GM19043 (cell line): Measurements from ENCODE around the gene LMF1.
"Not testable (repeated sequence)": the region's sequence is repeated elsewhere in the genome, so short reads cannot be mapped to it uniquely, and the experiment has no call there.

Source experiments
- ATAC-seq: cut with Tn5 transposase; IDR thresholded peaks from one replicate; pipeline ENCODE4 v1.9.1; 2021; ENCODE audit warnings: low read depth; ENCODE audit not compliant: unreplicated experiment

LMF1 gene

DNA sequence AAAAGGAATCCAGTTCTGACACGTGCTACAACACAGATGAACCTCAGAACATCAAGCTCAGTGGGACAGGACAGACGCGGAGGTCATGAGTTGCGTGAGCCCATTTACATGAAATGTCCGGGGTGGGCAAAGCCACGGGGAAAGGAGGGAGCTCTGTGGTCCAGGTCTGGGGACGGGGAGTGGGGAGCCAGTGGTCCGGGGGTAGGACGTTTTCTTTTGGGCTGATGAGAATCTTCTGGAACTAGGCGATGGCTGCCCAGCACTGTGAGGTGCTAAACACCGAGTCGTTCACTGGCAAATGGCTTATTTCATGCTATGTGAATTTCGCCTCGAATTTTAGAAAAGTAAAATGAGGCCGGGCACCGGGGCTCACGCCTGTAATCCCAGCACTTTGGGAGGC lies 2.6 kb upstream of the LMF1 start:
- no peak for ATAC-seq

DNA sequence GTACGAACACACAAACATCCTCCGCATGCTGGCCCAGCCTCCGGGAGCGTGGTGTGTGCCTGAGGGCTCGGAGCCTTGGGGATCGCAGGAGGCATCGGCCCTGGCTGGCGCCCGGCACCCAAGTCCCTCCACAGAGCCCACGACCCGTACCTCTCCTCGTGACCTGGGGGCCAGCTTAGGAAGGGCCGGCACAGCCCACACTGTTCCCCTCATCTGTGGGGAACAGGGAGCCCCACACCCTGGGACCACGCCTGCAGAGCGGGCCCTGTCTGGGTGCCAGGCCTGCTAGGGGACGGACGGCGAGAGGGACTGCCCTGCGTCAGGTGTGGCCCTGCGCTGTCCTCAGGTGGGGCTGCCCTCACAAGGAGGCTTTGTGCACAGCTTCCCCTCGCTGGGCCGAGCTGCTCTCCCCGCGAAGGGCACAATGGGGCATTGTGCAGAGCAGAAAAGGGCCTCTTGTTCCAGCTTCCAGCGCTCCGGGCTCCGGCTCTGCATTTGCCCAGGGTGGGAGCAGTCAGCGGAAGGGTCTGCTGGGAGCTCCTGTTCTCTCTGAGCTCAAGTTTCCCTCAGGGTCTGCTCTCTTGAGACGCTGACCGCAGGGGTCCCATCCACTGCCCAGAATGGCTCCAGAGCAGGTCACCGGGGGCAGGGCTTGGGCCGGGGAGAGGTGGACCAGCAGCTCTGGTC lies 1.7 kb upstream of the LMF1 start:
- ATAC-seq: no peak

DNA sequence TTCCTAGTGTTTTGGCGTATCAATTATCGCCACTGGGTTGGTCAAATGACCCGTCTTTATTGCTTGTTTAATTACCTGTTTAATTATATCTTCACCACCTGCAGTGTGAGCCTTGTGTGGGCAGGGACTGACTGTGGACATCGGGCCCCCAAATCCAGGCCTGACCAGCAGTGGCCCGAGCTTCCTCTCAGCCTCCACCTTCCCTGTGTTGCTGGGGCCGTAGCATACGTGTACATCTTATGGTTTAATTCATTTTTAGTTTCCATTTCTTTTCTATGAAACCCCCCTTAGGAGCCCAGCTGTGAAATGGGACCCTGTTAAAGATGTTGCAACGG lies 1.2 kb upstream of the LMF1 start:
- ATAC-seq: no peak

DNA sequence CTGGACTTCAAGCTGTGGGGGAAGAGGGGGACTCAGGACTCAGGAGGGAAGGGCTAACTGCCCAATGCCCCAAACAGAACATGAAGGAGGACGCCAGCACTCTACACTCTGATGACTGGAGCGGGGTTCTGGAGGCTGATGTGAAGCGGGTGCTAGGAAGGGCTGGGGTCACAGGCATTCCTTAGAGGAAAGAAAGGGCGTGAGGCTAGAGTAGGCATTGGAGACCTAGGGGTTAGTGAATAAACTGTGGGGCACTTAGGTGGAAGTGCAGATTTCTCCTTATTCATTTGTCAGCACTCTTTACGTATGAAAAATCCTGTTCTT lies 760 bp upstream of the LMF1 start:
- no peak for ATAC-seq

DNA sequence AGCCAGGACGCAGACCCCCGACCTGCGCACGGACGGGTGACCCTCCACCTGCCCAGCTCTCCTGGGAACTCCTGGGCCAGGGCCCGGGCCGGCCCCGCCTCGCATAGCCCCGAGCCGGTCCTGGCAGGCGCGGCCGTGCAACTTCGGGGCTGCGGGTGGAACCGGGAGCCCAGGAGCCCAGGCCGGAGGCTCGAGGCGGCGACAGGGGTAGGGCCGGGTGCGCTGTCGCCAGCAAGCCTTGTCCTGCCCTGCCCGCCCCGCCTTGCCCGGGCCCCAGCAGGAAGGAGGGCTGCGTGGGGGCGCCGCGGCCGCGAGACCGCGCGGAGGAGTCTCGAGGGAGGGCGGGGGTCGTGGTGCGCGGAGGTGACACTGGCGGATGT lies 408 bp downstream of the LMF1 start:
- no peak for ATAC-seq

DNA sequence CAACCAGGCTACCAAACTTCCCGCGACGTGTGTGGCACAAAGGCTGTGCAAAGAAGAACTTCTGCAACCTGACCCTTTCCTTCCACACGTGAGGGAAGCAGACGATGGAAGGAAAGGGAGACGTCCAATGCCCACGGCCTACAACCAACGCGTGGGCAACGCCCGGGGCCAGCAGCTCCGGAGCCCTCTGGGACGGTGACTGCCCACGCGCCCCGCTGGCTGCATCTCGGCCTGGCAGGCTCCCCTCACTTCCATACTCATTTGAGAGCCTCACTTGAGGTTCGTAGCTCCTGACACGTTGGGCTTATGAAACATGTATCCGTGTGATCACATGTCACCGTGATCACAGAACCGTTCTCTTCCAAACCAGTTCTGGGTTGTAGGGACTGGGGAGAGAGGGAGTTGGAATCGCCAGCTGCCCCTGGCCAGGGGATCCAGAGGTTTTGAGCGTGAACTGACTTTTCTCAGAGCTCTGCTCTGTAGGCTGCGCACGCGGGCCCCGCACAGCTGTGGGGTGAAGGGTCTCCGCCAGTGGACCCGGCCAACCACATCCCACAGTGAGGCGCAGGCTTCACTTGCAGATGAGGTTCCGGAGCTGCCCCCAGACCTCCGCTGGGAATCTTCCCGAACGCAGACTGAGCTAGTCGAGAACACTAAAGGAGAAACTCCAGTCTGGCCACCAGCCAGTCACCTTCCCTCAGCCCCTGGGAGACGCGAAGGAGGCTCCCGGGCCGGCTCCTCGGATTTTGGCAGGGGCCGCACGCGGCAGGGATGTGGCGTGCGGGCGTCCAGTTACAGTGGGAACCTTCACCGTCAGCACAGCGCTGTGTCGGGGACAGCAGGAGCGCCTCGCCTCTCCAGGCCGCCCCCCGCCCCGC lies 1.0 kb downstream of the LMF1 start:
- peak; percentile 10 for ATAC-seq

DNA sequence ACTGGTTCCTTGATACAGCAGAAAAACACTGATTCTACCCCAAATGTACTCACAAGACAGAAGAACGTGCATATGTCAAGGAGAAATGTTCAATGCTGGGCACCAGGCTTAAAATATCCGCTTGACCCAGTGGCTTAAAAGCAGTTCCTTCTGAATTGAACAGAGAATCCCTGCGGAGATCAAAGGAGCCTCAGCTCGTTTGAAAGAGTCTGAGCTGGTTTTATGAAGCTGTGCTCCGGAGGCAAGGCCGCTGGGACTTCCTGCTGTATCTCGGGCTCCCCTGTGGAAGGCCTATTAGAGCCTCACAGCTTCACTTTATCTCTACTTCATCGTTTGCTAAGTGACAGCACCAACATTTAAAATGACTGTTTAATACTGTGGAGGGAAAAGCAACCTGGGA lies 2.2 kb downstream of the LMF1 start:
- ATAC-seq: no peak

DNA sequence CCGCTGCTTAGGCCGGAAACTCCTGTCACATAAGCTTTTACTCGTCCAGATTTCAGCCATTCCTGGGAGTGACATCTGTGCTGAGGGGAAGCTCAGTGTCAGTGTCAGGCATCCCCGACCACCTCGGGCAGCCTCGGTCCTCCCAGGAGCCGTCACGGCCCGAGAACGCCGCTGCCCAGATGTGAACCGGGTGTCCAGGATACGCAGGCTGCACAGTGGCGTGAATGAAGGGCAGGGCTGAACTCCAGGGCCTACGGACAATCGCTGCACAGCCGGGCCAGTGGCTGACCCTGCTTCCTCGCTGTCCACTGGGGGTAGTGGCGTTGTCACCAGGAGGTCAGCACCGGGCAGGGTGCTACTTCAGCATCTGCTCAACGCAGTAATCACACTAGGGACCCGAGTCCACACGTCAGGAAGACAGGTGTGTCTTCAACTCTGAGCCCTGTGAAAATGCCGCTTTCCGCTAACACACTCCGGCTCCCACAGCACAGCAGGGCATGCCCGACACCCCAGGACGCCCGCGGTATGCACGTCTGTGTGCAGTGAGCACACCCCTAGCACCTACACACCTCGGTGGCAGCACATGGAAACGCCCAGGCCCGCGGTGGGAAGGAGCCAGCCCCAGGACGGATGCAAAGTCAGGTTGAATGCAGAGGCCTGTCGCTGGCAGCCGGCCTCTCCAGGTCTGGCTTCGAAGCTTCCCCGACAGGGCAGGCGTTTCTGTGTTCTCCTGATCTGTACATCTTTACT lies 3.1 kb downstream of the LMF1 start:
- no peak for ATAC-seq

DNA sequence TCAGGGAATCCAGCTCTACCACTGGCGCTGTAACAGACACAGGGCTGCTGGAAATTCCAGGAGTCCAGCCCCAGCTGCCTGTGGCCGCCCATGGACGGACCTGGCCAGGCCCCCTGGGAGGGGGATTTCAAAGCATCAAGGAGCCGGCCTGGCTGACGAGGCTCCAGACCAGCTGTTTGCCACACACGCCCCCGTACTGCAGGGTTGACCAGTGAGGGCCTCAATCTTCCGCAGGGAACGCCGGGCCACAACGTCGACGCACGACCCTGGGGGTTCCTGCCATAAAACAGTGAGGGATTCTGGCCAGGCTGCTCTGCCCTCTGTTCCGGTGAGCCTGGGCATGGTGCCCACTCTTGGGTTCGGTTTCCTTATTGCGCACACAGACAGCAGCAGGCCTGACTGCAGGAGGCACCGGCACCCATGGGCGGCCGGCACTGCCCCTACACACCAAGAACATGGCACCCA lies 3.7 kb downstream of the LMF1 start:
- no peak for ATAC-seq

DNA sequence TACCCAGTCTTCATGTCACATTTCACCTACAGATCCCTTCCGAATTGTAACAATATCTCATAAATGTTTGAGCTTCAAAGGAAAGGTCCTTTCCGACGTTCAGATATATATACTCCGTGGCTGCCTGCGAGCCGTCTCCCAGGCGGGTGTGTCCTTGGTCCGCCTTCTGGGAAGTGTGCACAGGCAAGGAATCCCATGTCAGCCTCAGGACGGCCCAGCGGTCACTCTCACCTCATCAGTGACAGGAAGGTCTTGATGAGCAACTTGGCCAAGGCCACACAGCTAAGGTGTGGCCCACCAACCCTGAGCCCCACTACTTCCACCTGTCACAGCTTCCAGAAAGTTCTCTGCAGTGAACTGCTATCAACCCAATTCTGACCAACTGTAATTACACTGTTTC lies 4.3 kb downstream of the LMF1 start:
- no peak for ATAC-seq

DNA sequence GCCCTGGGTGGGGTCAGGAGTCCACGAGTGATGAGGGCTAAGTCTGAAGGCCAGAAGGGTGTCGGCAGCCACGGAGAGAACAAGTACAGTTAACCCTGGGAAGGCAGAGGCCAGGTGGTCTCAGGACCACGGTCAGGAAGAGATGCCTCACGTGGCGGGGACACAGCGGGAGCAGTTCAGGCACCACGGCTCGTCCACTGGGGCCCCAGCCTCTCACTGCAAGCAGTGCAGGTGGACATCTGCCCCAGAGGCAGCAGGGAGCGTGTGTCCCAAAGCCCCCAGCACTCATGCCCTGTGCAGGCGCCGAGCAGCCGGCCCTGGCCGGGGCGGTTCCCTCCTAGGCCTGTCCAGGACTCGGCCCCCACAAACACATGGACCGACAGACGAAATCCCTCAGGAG lies 4.7 kb downstream of the LMF1 start:
- no peak for ATAC-seq

DNA sequence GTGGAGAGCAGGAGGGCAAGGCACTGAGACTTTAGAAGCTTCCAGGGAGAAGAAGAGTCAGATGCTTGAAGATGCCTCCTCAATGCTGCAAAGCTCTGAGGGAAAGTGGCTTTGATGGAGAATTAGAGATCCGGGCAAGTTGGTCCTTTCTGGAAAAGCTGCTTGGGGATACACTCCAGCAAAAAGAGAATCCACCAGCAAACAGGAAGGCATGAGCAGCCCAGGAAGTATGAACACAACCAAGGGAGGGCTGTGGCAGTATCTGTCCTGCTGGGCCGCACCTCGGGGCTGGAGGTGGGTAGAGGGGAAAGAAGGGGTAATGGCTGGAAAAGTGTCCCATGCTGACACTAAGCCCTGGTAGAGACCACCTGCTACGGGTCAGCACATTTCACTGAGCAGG lies 5.3 kb downstream of the LMF1 start:
- ATAC-seq: no peak

DNA sequence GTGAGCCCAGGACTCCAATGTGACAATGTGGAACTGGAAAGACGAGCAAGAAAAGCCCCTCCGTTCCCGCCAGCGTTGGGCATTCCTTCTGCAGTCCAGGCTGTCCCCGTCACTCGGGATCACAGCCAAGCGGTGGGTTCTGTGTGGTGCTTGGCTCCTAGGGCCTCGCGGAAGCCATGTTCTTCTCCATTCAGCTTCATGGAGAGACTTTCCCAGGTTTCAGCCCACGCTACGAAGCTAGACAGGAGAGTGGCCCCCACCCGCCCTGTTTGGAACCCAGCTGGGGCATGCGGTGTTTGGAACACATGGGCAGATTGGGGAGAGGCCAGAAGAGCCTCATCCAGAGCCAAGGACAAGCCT lies 5.8 kb downstream of the LMF1 start:
- ATAC-seq: no peak

DNA sequence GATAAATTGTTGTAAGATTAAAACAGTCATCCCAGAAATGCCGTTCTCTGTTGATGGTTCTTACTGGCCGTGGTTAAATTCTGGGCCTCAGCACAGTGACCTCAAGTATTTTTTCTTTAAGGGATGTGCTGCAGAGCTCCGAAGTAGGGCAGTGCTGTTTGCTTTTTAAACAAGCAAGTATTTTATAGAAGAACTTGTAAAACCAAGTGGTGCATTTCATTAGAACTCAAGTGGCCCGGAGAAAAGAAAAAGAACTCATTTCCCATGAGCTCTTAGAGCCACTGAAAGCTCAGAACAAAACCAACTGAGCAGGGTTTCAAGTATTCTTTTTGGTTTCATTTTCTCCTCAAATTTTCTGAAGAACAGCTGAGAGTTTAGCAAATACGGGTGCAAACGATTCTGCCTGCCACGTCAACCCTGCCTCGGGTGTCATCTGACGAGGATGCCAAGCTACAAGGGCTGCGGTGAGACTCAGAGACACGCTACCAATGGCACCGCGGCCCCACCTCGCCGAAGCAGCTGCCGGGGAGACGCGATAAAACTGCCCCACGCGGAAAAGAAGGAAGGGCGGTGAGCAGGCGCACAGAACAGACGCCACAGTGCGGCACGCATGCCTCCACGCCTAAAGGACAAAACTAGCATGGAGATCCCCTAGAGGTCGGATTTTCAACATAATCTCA lies 6.3 kb downstream of the LMF1 start:
- ATAC-seq: no peak

DNA sequence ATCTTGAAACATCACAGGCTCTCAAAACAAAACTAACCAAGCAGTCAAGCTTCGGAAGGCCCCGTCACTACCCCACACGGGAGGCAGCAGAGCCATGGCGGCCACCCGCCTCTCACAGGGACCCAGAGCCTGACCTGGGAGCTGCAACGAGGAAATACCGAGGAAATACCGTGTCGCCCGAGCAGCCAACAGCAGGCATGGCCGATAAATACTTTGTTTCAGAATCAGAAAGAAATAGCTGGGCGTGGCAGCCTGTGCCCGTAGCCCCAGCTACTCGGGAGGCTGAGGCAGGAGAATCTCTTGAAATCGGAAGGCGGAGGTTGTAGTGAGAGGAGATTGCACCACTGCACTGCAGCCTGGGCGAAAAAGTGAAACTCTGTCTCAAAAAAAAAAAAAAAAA lies 6.9 kb downstream of the LMF1 start:
- ATAC-seq: no peak

DNA sequence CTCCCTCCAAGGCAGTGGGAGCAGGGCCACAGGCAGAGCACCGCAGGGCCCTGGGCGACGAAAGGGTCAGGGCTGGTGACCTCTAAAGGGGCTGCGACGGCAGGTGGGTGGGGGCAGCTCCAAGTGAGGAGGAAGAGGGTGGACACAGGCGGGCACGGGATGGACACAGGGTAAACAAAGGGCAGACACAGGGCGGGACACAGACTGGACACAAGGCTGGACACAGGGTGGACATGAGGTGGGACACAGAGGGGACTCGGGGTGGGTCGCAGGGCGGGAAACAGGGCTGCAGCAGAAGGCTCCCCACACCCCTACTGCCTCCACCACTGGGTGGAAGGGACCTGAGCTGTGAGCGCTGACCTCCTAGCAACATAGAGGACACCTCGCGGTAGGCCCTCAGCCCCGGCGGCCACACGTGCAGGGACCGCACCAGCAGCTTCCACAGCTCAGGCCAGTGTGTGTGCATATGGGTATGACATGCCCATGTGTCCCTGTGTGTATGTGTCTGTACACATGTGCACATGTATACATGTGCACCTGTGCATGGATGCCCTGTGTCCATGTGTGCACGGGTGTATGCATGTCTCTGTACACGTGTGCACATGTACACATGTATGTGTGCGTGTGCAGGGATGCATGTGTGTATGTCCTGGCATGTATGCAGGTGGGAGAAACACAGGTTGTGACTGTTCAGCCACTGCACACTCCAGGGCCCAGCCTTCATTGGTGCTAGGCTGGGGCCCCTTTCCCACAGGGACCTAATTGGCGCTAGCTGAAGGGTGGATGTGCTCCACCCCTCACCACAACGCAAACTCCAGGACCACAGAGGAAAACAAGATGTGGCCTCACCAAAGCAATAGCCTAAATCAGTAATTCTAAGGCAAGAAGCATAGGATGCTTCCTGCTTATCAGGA lies 7.6 kb downstream of the LMF1 start:
- no peak for ATAC-seq

DNA sequence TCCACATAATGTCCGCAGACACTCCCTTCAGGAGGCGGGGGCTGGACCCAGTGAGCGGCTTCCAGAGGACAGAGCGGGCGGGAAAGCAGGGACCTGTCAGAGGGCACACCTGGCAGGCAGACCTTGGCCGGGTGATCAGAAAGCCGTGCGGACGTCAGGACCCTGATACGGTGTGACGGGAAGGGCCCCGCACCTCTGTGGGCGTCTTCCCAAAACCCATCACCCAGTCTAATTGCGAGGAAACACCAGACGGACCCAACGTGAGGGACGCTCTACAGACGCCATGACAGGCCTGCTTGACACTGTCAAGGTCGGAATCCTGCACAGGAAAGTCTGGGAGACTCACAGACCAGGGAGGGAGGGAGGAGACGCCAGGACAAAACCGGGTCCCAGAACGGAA lies 8.4 kb downstream of the LMF1 start:
- ATAC-seq: no peak

DNA sequence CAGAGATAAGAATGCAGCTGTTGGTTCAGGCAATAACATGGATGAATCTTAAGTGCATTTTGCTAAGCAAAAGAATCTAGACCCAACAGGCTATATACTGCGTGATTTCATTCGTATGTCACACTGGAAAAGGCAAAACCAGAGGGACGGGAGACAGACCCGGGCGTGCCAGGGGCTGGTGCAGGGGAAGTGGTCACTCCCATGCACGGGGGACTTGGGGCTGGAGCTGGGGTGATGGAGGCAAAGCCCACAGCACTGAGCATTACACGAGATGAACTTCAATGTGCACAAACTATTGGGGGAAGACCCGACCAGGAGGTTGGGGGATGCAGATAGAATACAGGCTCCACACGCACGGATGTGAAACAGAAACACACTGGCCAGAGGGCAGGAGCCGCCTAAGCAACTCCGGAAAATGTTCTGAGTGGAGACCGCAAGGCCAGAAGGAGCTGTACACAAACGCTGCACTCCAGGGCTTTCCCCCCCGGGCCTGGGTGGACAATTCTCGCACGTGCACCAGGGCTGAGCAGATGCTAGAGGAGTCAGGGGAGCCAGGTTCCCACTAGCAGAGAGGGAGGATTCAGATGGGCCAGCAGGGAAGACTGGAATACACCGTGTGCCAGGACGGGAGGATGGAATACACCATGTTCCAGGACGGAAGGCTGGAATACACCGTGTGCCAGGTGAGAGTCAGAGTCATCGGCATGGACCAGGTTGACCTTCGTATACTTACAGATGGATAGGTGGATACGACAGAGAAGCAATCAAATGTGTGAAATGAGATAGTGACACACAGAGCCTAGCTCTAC lies 11.3 kb downstream of the LMF1 start:
- no peak for ATAC-seq

DNA sequence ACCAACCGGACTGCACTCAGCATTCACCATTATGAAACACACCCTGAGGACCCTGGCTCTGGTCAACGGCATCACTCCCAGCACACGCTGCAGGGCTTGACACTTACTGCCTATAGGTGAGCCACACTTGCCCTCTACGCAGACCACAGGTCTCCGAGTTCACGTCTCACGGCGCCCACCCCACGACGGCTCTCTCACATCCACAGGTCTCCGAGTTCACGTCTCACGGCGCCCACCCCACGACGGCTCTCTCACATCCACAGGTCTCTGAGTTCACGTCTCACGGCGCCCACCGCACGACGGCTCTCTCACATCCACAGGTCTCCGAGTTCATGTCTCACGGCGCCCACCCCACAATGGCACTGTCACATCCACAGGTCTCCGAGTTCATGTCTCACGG lies 15.0 kb downstream of the LMF1 start:
- not testable (repeated sequence) for ATAC-seq
